ENCODE measurements around the gene CCR5AS.

The CCR5AS gene

GRCh38 chr3:46416811-46417510, 10.1 kb upstream of the CCR5AS start:
- Mint-ChIP-seq H3K9me3 (no peaks in the 10 kb centered on the region), H3K27ac (no peak overlapping the region), H3K27me3 (ENCODE audit: low read depth) (no peaks in the 10 kb centered on the region), H3K4me1 (peaks cover 22% of the 10 kb centered on the region), H3K4me3 (no peak overlapping the region), H3K36me3 (no peaks in the 10 kb centered on the region)
- DNase-seq (ENCODE audit: low spot score) (no peak), ATAC-seq (no peak)
- POLR2A ChIA-PET = interaction anchor here (0.6 kb wide), 1 partner anchor 882 kb away, joined by 4 read pairs; no protein-coding TSS in a partner anchor
- CTCF ChIA-PET = interaction anchor here (0.7 to 1.5 kb wide), 2 partner anchors 10 to 39 kb away, joined by 3 to 5 read pairs; no protein-coding TSS in a partner anchor
- TF ChIP-seq KAT7 (CRISPR knock-in tag; IDR thresholded peaks at IDR 0.05; ENCODE audit: borderline replicate concordance) (no peak), TCF7 (CRISPR knock-in tag; IDR thresholded peaks at IDR 0.05; ENCODE audit: low read depth) (no peak), EMX1 (CRISPR knock-in tag; IDR thresholded peaks at IDR 0.05) (no peak), ZNF512 (CRISPR knock-in tag; IDR thresholded peaks at IDR 0.05; ENCODE audit: borderline replicate concordance) (no peak), ZBTB43 (CRISPR knock-in tag; IDR thresholded peaks at IDR 0.05) (no peak), GABPB1 (CRISPR knock-in tag; IDR thresholded peaks at IDR 0.05) (no peak), ATF3 (CRISPR knock-in tag; conservative IDR thresholded peaks at IDR 0.05) (no peak), ERG (CRISPR knock-in tag; IDR thresholded peaks at IDR 0.05) (no peak), FOXP1 (CRISPR knock-in tag; IDR thresholded peaks at IDR 0.05; ENCODE audit: borderline replicate concordance) (no peak), CTCF (IDR thresholded peaks at IDR 0.05) (no peak), CDX4 (CRISPR knock-in tag; IDR thresholded peaks at IDR 0.05; ENCODE audit: borderline replicate concordance) (no peak), MYBL2 (CRISPR knock-in tag; IDR thresholded peaks at IDR 0.05) (no peak), STAT6 (CRISPR knock-in tag; conservative IDR thresholded peaks at IDR 0.05; ENCODE audit: low read depth) (no peak), OVOL2 (CRISPR knock-in tag; IDR thresholded peaks at IDR 0.05; ENCODE audit: borderline replicate concordance) (no peak), TEAD4 (CRISPR knock-in tag; IDR thresholded peaks at IDR 0.05) (no peak), ZNF396 (CRISPR knock-in tag; IDR thresholded peaks at IDR 0.05; ENCODE audit: borderline replicate concordance) (no peak), HMGXB4 (CRISPR knock-in tag; IDR thresholded peaks at IDR 0.05) (no peak)
- TF ChIP-seq, protein P1, sequence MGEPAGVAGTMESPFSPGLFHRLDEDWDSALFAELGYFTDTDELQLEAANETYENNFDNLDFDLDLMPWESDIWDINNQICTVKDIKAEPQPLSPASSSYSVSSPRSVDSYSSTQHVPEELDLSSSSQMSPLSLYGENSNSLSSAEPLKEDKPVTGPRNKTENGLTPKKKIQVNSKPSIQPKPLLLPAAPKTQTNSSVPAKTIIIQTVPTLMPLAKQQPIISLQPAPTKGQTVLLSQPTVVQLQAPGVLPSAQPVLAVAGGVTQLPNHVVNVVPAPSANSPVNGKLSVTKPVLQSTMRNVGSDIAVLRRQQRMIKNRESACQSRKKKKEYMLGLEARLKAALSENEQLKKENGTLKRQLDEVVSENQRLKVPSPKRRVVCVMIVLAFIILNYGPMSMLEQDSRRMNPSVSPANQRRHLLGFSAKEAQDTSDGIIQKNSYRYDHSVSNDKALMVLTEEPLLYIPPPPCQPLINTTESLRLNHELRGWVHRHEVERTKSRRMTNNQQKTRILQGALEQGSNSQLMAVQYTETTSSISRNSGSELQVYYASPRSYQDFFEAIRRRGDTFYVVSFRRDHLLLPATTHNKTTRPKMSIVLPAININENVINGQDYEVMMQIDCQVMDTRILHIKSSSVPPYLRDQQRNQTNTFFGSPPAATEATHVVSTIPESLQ (CRISPR knock-in tag; IDR thresholded peaks at IDR 0.05) = no peak
- TF ChIP-seq, protein P2, sequence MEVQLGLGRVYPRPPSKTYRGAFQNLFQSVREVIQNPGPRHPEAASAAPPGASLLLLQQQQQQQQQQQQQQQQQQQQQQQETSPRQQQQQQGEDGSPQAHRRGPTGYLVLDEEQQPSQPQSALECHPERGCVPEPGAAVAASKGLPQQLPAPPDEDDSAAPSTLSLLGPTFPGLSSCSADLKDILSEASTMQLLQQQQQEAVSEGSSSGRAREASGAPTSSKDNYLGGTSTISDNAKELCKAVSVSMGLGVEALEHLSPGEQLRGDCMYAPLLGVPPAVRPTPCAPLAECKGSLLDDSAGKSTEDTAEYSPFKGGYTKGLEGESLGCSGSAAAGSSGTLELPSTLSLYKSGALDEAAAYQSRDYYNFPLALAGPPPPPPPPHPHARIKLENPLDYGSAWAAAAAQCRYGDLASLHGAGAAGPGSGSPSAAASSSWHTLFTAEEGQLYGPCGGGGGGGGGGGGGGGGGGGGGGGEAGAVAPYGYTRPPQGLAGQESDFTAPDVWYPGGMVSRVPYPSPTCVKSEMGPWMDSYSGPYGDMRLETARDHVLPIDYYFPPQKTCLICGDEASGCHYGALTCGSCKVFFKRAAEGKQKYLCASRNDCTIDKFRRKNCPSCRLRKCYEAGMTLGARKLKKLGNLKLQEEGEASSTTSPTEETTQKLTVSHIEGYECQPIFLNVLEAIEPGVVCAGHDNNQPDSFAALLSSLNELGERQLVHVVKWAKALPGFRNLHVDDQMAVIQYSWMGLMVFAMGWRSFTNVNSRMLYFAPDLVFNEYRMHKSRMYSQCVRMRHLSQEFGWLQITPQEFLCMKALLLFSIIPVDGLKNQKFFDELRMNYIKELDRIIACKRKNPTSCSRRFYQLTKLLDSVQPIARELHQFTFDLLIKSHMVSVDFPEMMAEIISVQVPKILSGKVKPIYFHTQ (CRISPR knock-in tag; IDR thresholded peaks at IDR 0.05) = no peak
